Mesothelial cell of epicardium (in vitro differentiated cells): ENCODE data around the gene POLR1G. TPM values are rescaled to one million over a fixed set of nuclear protein-coding genes. Genes with fewer than 3 reads are reported as not detected.

ENCODE experiments used
- DNase-seq, 2 experiments: peaks; one replicate each; pipeline ENCODE4 v3.0.0; 2021; ENCODE audit warnings: low spot score in 2 of 2; ENCODE audit not compliant: unreplicated experiment in 2 of 2
- H3K27ac Mint-ChIP-seq: 2 replicates; pipeline ENCODE4 v1.8.0; 2021; ENCODE audit warnings: mixed read lengths
- H3K27me3 Mint-ChIP-seq: 2 replicates; pipeline ENCODE4 v1.8.0; 2021; ENCODE audit warnings: low read depth, mixed read lengths
- H3K36me3 Mint-ChIP-seq: 2 replicates; pipeline ENCODE4 v1.8.0; 2021; ENCODE audit warnings: mixed read lengths
- H3K4me1 Mint-ChIP-seq: 2 replicates; pipeline ENCODE4 v1.8.0; 2021; ENCODE audit warnings: mixed read lengths
- H3K4me3 Mint-ChIP-seq: 2 replicates; pipeline ENCODE4 v1.8.0; 2021; ENCODE audit warnings: mild to moderate bottlenecking, moderate library complexity, mixed read lengths
- H3K9me3 Mint-ChIP-seq: 2 replicates; pipeline ENCODE4 v1.8.0; 2021; ENCODE audit warnings: mixed read lengths
- total RNA-seq: library from RNA; stranded (reverse); gene quantifications from 3 replicates; pipeline ENCODE4 v1.2.1, GENCODE V29; 2021
- TF ChIP-seq, protein P1 (sequence below): fragments of 200-600 bp; sonication (generic); IDR thresholded peaks from one replicate; pipeline ENCODE4 v1.5.0; 2021; ENCODE audit warnings: antibody characterized with exemption; ENCODE audit not compliant: unreplicated experiment

POLR1G gene
- total RNA-seq, 1 donor from 2014 or later: 6.7 TPM

DNA sequence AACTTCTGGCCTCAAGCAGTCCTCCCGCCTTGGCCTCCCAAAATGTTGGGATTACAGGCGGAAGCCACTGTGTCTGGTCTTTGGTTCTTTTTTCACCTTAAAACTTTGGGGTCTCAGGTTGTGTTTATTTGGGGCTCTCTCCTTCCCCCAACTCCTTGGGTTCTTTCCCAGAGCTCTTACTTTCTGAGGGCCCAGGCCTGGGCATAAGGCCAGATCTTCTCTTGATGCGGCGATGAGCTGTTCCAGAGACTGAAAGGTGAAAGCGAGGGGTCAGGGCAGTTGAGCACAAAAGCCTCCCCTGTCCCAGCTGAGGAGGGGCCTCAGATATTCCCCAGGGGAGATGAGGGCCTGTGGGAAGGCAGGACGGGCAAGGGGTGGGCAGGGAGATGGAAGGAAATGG lies 7.1 kb downstream of the POLR1G start:
- Mint-ChIP-seq H3K27ac (no peak overlapping the region), H3K36me3 (peaks cover 42% of the 10 kb centered on the region), H3K9me3 (no peaks in the 10 kb centered on the region), H3K4me1 (no peaks in the 10 kb centered on the region), H3K4me3 (no peak overlapping the region), H3K27me3 (no peaks in the 10 kb centered on the region)
- DNase-seq: no peak
- TF ChIP-seq, protein P1, sequence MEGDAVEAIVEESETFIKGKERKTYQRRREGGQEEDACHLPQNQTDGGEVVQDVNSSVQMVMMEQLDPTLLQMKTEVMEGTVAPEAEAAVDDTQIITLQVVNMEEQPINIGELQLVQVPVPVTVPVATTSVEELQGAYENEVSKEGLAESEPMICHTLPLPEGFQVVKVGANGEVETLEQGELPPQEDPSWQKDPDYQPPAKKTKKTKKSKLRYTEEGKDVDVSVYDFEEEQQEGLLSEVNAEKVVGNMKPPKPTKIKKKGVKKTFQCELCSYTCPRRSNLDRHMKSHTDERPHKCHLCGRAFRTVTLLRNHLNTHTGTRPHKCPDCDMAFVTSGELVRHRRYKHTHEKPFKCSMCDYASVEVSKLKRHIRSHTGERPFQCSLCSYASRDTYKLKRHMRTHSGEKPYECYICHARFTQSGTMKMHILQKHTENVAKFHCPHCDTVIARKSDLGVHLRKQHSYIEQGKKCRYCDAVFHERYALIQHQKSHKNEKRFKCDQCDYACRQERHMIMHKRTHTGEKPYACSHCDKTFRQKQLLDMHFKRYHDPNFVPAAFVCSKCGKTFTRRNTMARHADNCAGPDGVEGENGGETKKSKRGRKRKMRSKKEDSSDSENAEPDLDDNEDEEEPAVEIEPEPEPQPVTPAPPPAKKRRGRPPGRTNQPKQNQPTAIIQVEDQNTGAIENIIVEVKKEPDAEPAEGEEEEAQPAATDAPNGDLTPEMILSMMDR: no peak

DNA sequence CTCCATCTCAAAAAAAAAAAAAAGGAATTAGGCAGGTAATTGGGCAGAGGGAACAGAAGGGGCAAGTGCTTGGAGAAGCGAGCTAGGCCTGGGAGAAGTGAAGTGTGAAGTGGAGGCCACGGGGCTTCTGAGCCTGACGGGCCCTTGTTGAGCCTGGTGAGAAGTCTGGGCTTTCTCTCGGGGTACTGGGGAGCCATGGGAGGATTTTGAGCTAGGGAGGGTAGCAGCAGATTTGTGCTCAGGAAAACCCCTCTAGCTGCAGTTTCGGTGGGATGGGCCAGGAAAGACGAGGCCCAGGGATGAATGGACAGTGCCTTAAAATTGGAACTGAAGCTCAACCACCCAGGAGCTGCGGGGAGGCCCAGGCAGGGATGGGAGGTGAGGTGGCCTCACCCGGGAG lies 8.0 kb downstream of the POLR1G start:
- no peak overlapping the region for H3K27ac Mint-ChIP-seq
- peaks cover 37% of the 10 kb centered on the region for H3K36me3 Mint-ChIP-seq
- H3K4me3 Mint-ChIP-seq: no peak overlapping the region
- no peaks in the 10 kb centered on the region for H3K4me1 Mint-ChIP-seq
- H3K27me3 Mint-ChIP-seq: no peaks in the 10 kb centered on the region
- no peak for DNase-seq
- no peaks in the 10 kb centered on the region for H3K9me3 Mint-ChIP-seq
- TF ChIP-seq, protein P1: no peak

DNA sequence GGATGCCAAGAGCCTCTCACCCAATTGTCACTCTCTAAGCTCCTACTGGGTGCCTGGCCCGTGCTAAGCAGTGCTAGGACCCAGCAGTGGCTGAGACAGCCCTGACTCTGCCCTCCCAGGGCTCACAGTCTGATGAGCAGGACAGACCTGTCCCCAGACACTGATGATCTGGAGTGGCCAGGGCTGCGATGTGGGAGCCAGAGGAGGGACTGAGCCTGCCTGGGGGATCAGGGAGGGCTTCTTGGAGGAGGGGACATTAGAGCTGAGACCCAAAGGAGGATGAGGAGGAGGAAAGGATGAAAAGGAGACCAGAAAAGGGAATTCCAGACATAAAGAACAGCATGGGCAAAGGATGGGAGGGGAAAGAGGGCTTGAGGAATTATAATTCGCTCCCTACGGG lies 10.7 kb downstream of the POLR1G start:
- Mint-ChIP-seq H3K27ac (no peak overlapping the region), H3K36me3 (peaks cover 39% of the 10 kb centered on the region), H3K9me3 (no peaks in the 10 kb centered on the region), H3K4me3 (no peak overlapping the region), H3K4me1 (peaks cover 3% of the 10 kb centered on the region), H3K27me3 (no peaks in the 10 kb centered on the region)
- TF ChIP-seq, protein P1: no peak
- no peak for DNase-seq

DNA sequence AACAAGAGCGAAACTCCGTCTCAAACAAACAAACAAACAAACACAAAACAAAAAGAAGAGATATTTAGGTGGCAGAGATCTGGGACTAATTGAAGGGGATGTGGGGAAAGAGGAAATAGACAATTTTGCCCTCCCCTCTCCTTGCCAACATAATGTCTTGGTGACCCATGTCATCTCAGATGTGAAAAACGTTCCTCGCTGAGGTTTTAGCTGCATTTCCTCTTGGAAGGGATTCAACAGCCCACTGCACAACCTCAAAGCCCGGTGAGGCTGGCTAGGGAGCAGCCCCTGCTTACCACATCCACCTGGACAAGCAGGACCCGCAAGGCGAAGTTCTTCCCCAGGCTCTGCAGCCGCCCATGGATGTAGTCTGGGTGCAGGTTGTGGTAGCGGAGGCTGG lies 12.4 kb downstream of the POLR1G start:
- Mint-ChIP-seq H3K4me1 (peaks cover 16% of the 10 kb centered on the region), H3K27ac (no peak overlapping the region), H3K36me3 (peaks cover 29% of the 10 kb centered on the region), H3K4me3 (no peak overlapping the region), H3K9me3 (no peaks in the 10 kb centered on the region), H3K27me3 (no peaks in the 10 kb centered on the region)
- no peak for DNase-seq
- TF ChIP-seq, protein P1: no peak

DNA sequence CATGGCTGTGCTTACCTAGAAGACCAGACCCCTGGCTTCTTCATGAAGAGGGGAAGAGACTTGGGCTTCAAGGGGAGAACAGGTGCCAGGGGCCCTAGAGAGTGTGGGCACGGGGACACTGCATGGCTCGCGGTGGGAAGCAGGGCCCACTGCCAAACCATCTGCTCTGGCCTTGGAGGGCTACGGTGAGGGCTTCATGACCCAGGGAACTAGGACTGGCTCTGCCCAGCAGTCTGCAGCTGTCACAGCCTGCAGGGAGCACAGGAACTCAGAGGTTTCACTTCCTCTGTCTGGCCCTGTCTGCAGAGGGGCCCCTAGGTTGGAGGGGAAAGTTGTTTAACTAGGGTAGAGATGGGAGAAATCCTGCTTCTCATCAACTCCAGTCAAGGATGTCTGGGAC lies 13.0 kb downstream of the POLR1G start:
- no peaks in the 10 kb centered on the region for H3K27me3 Mint-ChIP-seq
- no peak for DNase-seq
- H3K4me1 Mint-ChIP-seq: peaks cover 22% of the 10 kb centered on the region

DNA sequence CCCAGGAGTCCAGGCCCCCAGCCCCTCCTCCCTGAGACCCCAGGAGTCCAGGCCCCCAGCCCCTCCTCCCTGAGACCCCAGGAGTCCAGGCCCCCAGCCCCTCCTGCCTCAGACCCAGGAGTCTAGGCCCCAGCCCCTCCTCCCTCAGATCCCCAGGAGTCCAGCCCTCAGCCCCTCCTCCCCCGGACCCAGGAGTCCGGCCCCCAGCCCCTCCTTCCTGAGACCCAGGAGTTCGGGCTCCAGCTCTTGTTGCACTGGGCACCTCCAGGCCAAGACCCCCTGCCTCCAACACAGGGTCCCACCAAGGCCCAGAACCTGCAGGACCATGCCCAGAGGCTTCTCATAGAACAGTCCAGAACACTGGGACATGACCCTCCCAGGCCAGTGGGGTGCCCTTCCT lies 13.5 kb downstream of the POLR1G start:
- Mint-ChIP-seq H3K4me1 (peaks cover 26% of the 10 kb centered on the region), H3K27me3 (no peaks in the 10 kb centered on the region), H3K36me3 (peaks cover 21% of the 10 kb centered on the region), H3K9me3 (no peaks in the 10 kb centered on the region), H3K27ac (no peak overlapping the region), H3K4me3 (no peak overlapping the region)
- TF ChIP-seq, protein P1: no peak
- DNase-seq: no peak

More for the DNA sequence above, 13.0 kb downstream of the POLR1G start:
- H3K9me3 Mint-ChIP-seq: no peaks in the 10 kb centered on the region
- no peak overlapping the region for H3K4me3 Mint-ChIP-seq
- TF ChIP-seq, protein P1: no peak
- H3K36me3 Mint-ChIP-seq: peaks cover 25% of the 10 kb centered on the region
- H3K27ac Mint-ChIP-seq: no peak overlapping the region
